ENCODE results near the gene JPH2.

JPH2 gene

DNA sequence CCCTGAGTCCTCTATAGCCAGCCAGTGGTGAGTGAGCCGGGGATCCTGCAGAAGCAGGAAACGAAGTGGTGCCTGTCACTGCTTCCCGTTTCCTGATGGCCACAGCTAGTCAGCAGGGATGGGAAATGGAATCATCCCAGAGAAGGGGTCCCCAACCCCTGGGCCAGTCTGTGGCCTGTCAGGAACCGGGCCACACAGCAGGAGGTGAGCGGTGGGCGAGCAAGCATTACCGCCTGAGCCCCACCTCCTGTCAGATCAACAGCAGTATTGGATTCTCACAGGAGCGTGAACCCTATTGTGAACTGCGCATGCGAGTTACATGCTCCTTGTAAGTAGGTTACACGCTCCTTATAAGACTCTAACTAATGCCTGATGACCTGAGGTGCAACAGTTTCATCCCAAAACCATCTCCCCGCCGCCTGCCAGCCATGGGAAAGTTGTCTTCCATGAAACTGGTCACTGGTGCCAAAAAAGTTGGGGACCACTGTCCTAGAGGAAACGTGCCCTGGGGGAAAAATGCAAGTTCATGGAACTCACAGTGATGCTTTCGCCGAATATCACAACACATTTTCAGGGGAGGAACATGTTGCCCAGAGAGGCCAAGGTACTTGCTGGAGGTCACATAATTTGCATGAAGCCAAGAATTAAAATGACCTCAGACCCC lies 113.8 kb downstream of the JPH2 start:
- H3K36me3 ChIP-seq (replicated peaks; ENCODE audit: low read depth, low read length): peaks cover 38% of the 10 kb centered on the region
- H2AFZ ChIP-seq (ENCODE audit: low read depth, low read length): no peak overlapping the region
- no peak overlapping the region for H3K4me3 ChIP-seq (ENCODE audit: low read length)
- H3K79me2 ChIP-seq (ENCODE audit: low read length): no peaks in the 10 kb centered on the region
- no peaks in the 10 kb centered on the region for H3K27me3 ChIP-seq (ENCODE audit: low read depth, low read length)
- TF ChIP-seq EZH2phosphoT487 (IDR thresholded peaks at IDR 0.05; ENCODE audit: low read depth): no peak
- TF ChIP-seq, protein P1, sequence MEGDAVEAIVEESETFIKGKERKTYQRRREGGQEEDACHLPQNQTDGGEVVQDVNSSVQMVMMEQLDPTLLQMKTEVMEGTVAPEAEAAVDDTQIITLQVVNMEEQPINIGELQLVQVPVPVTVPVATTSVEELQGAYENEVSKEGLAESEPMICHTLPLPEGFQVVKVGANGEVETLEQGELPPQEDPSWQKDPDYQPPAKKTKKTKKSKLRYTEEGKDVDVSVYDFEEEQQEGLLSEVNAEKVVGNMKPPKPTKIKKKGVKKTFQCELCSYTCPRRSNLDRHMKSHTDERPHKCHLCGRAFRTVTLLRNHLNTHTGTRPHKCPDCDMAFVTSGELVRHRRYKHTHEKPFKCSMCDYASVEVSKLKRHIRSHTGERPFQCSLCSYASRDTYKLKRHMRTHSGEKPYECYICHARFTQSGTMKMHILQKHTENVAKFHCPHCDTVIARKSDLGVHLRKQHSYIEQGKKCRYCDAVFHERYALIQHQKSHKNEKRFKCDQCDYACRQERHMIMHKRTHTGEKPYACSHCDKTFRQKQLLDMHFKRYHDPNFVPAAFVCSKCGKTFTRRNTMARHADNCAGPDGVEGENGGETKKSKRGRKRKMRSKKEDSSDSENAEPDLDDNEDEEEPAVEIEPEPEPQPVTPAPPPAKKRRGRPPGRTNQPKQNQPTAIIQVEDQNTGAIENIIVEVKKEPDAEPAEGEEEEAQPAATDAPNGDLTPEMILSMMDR (IDR thresholded peaks at IDR 0.05; ENCODE audit: low read depth, low read length): no peak
- no peaks in the 10 kb centered on the region for H4K20me1 ChIP-seq (ENCODE audit: insufficient read depth, low read length)
- H3K9ac ChIP-seq (ENCODE audit: low read length): no peak overlapping the region
- H3K9me3 ChIP-seq (ENCODE audit: insufficient read depth, low read length): no peaks in the 10 kb centered on the region
- H3K4me1 ChIP-seq (ENCODE audit: low read length): no peaks in the 10 kb centered on the region
- no peak overlapping the region for H3K27ac ChIP-seq (ENCODE audit: low read length)
- no peak overlapping the region for H3K4me2 ChIP-seq (ENCODE audit: low read length)

DNA sequence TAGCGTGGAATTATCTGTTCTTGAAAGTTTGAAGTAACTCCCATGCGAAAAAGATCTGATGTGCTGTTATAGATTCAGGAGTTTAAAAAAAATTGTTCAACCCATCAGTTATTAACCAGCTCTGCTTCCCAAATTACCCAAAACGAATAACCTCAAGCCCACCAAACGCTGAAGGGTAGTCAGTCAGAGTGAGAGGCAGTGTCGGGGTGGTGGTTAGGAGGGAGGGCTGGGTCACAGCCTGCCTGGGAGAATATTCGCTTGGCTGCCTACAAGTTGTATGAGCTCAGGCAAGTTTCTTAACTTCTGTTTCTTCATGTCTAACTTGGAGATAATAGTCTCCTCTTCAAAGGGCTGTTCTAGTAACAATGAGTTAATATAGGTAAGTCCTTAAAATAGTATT lies 114.6 kb downstream of the JPH2 start:
- no peaks in the 10 kb centered on the region for H3K9me3 ChIP-seq (ENCODE audit: insufficient read depth, low read length)
- H3K4me2 ChIP-seq (ENCODE audit: low read length): no peak overlapping the region
- H3K9ac ChIP-seq (ENCODE audit: low read length): no peak overlapping the region
- no peak overlapping the region for H3K27ac ChIP-seq (ENCODE audit: low read length)
- no peaks in the 10 kb centered on the region for H3K4me1 ChIP-seq (ENCODE audit: low read length)
- no peaks in the 10 kb centered on the region for H3K79me2 ChIP-seq (ENCODE audit: low read length)
- H2AFZ ChIP-seq (ENCODE audit: low read depth, low read length): no peak overlapping the region
- peaks cover 46% of the 10 kb centered on the region for H3K36me3 ChIP-seq (replicated peaks; ENCODE audit: low read depth, low read length)
- H3K27me3 ChIP-seq (ENCODE audit: low read depth, low read length): no peaks in the 10 kb centered on the region
- no peaks in the 10 kb centered on the region for H4K20me1 ChIP-seq (ENCODE audit: insufficient read depth, low read length)
- no peak overlapping the region for H3K4me3 ChIP-seq (ENCODE audit: low read length)
- TF ChIP-seq, protein P1 (IDR thresholded peaks at IDR 0.05; ENCODE audit: low read depth, low read length): no peak
- no peak for TF ChIP-seq EZH2phosphoT487 (IDR thresholded peaks at IDR 0.05; ENCODE audit: low read depth)

DNA sequence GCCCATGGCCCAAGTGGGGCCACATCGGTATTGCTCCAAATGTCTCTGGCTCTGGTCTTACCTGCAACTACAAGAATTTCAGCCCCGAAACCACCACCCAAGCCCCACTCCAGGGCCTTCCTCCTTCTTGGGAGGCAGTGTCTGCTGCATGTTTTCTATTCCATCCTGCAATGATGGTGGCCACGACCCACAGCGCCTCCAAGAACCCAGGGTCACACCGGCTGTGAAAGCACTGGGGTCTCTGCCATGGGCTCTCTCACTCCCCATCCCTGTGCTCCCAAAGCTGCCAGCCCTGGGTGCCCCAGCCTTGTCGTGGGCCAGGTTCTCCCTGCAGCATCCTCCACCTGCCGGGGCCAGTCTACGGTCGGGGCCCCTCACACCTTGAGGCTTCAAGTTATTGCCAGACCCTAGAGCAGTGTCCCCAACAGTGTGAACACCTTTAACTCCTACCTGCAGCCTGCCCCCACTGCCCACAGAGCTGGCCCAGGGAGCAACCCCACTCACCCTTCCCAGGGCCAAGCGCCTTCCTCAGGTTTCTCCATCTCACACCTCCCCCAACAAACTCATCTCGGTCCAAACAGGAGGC lies 115.4 kb downstream of the JPH2 start:
- Histone ChIP-seq H2AFZ (ENCODE audit: low read depth, low read length) (no peak overlapping the region), H3K9ac (ENCODE audit: low read length) (no peak overlapping the region), H4K20me1 (ENCODE audit: insufficient read depth, low read length) (no peaks in the 10 kb centered on the region; the same call in 1 of the 2 replicates), H3K36me3 (replicated peaks; ENCODE audit: low read depth, low read length) (peaks cover 54% of the 10 kb centered on the region), H3K27ac (ENCODE audit: low read length) (no peak overlapping the region), H3K9me3 (ENCODE audit: insufficient read depth, low read length) (no peaks in the 10 kb centered on the region), H3K4me3 (ENCODE audit: low read length) (no peak overlapping the region), H3K4me1 (ENCODE audit: low read length) (no peaks in the 10 kb centered on the region), H3K4me2 (ENCODE audit: low read length) (no peak overlapping the region), H3K27me3 (ENCODE audit: low read depth, low read length) (no peaks in the 10 kb centered on the region), H3K79me2 (ENCODE audit: low read length) (no peaks in the 10 kb centered on the region)
- no peak for TF ChIP-seq EZH2phosphoT487 (IDR thresholded peaks at IDR 0.05; ENCODE audit: low read depth)

DNA sequence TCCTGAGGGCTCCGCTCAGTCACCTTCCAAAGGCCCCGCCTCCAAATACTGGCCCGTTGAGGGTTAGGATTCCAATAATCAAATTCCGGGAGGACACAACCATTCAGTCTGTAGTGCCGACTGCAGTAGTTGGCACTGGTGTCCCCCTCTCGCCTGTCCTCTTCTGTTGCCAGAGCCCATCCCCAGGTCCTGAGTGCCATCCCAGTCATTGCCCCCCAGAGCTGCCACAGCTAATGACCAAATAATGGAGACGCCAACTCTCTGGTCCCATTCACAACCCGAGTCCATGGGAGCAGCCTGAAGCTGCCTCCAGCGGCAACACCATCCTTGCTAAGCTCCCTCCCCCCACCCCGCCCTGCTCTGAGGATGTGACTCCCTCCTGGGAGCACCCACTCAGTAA lies 115.9 kb downstream of the JPH2 start:
- Histone ChIP-seq H3K36me3 (replicated peaks; ENCODE audit: low read depth, low read length) (peaks cover 59% of the 10 kb centered on the region), H4K20me1 (ENCODE audit: insufficient read depth, low read length) (no peaks in the 10 kb centered on the region; the same call in 1 of the 2 replicates), H3K9ac (ENCODE audit: low read length) (no peak overlapping the region), H3K4me3 (ENCODE audit: low read length) (no peak overlapping the region), H3K4me2 (ENCODE audit: low read length) (no peak overlapping the region), H3K4me1 (ENCODE audit: low read length) (no peaks in the 10 kb centered on the region), H2AFZ (ENCODE audit: low read depth, low read length) (no peak overlapping the region), H3K9me3 (ENCODE audit: insufficient read depth, low read length) (no peaks in the 10 kb centered on the region), H3K27me3 (ENCODE audit: low read depth, low read length) (no peaks in the 10 kb centered on the region), H3K79me2 (ENCODE audit: low read length) (no peaks in the 10 kb centered on the region), H3K27ac (ENCODE audit: low read length) (no peak overlapping the region)
- TF ChIP-seq, protein P1 (IDR thresholded peaks at IDR 0.05; ENCODE audit: low read depth, low read length): no peak
- TF ChIP-seq EZH2phosphoT487 (IDR thresholded peaks at IDR 0.05; ENCODE audit: low read depth): no peak

Data from OCI-LY3 (cell line).